ENCODE measurements around the gene CHMP2B.

Gene CHMP2B

GRCh38 chr3:87196879-87197278 lies 30.2 kb upstream of the CHMP2B start:
- no peak for DNase-seq (ENCODE audit: extremely low read depth, low read depth)
- TF ChIP-seq CTCF (IDR thresholded peaks at IDR 0.05; ENCODE audit: low read depth, low read length) = no peak

GRCh38 chr3:87197531-87197930 lies 29.6 kb upstream of the CHMP2B start:
- no peak for DNase-seq (ENCODE audit: extremely low read depth, low read depth)
- no peak for TF ChIP-seq CTCF (IDR thresholded peaks at IDR 0.05; ENCODE audit: low read depth, low read length)

GRCh38 chr3:87198774-87199173 lies 28.3 kb upstream of the CHMP2B start:
- no peak for TF ChIP-seq CTCF (IDR thresholded peaks at IDR 0.05; ENCODE audit: low read depth, low read length)

GRCh38 chr3:87199628-87200027 lies 27.5 kb upstream of the CHMP2B start:
- TF ChIP-seq CTCF (IDR thresholded peaks at IDR 0.05; ENCODE audit: low read depth, low read length) = no peak
- DNase-seq (ENCODE audit: extremely low read depth, low read depth) = no peak

More at GRCh38 chr3:87198774-87199173, 28.3 kb upstream of the CHMP2B start:
- DNase-seq (ENCODE audit: extremely low read depth, low read depth) = no peak

- no peak for TF ChIP-seq CTCF (IDR thresholded peaks at IDR 0.05; ENCODE audit: low read depth, low read length)
- DNase-seq (ENCODE audit: extremely low read depth, low read depth) = no peak
These were observed 27.0 kb upstream of the CHMP2B start for GRCh38 chr3:87200060-87200647.

- no peak for DNase-seq (ENCODE audit: extremely low read depth, low read depth)
These were observed 25.4 kb upstream of the CHMP2B start for GRCh38 chr3:87201727-87202126.

GRCh38 chr3:87203809-87204208 lies 23.3 kb upstream of the CHMP2B start:
- DNase-seq (ENCODE audit: extremely low read depth, low read depth) = no peak
- TF ChIP-seq CTCF (IDR thresholded peaks at IDR 0.05; ENCODE audit: low read depth, low read length) = no peak

More at GRCh38 chr3:87201727-87202126, 25.4 kb upstream of the CHMP2B start:
- no peak for TF ChIP-seq CTCF (IDR thresholded peaks at IDR 0.05; ENCODE audit: low read depth, low read length)

Data from AG09319 (cell line).